Karpas-422 (cell line): Measurements from ENCODE around the gene ATXN7L1. TPM values are rescaled to one million over a fixed set of nuclear protein-coding genes. Genes with fewer than 3 reads are reported as not detected.

Source experiments
- DNase-seq: peaks from one replicate; pipeline ENCODE4 v3.0.0-alpha.2; 2015
- H2AFZ ChIP-seq: fragments of 200-600 bp; sonication (generic); 2 replicates; pipeline ENCODE4 v1.6.1; 2014; ENCODE audit warnings: antibody characterized with exemption, low read length, mixed read lengths
- H3K27ac ChIP-seq: fragments of 200-600 bp; sonication (generic); 2 replicates; pipeline ENCODE4 v1.5.1; 2014; ENCODE audit warnings: mild to moderate bottlenecking, low read length, moderate library complexity
- H3K27me3 ChIP-seq: fragments of 200-600 bp; sonication (generic); 2 replicates; pipeline ENCODE4 v1.6.1; 2014; ENCODE audit warnings: low read length, mixed read lengths
- H3K36me3 ChIP-seq: fragments of 200-600 bp; sonication (generic); 2 replicates; pipeline ENCODE4 v1.6.1; 2014; ENCODE audit warnings: low read length, mixed read lengths; ENCODE audit not compliant: insufficient read depth
- H3K4me1 ChIP-seq: fragments of 200-600 bp; sonication (generic); 2 replicates; pipeline ENCODE4 v1.6.1; 2014; ENCODE audit warnings: mild to moderate bottlenecking, low read length, mixed read lengths
- H3K4me2 ChIP-seq: fragments of 200-600 bp; sonication (generic); 2 replicates; pipeline ENCODE4 v1.6.1; 2014; ENCODE audit warnings: low read length, low read depth, mild to moderate bottlenecking; ENCODE audit not compliant: poor library complexity, severe bottlenecking
- H3K4me3 ChIP-seq: fragments of 200-600 bp; sonication (generic); 2 replicates; pipeline ENCODE4 v1.5.1; 2014; ENCODE audit warnings: mild to moderate bottlenecking, antibody characterized with exemption, low read length, mixed read lengths
- H3K79me2 ChIP-seq: fragments of 200-600 bp; sonication (generic); 2 replicates; pipeline ENCODE4 v1.6.1; 2014; ENCODE audit warnings: mild to moderate bottlenecking, low read length, mixed read lengths
- H3K9ac ChIP-seq: fragments of 200-600 bp; sonication (generic); 2 replicates; pipeline ENCODE4 v1.6.0; 2014; ENCODE audit warnings: low read length
- H3K9me2 ChIP-seq: fragments of 200-600 bp; sonication (generic), shearing (Covaris generic); replicated peaks from 2 replicates; pipeline ENCODE4 v1.6.0; 2014; ENCODE audit warnings: mild to moderate bottlenecking, low read length, moderate library complexity; ENCODE audit not compliant: insufficient read depth
- H3K9me3 ChIP-seq: fragments of 300-700, 200-600 bp; sonication (generic); 2 replicates; pipeline ENCODE4 v1.6.1; 2014; ENCODE audit warnings: low read length, mixed read lengths
- H4K20me1 ChIP-seq: fragments of 200-600 bp; sonication (generic); 2 replicates; pipeline ENCODE4 v1.6.1; 2014; ENCODE audit warnings: mild to moderate bottlenecking, antibody characterized with exemption, low read length, low read depth; ENCODE audit not compliant: insufficient read depth
- total RNA-seq: library from RNA; depleted of rRNA; stranded (reverse); fragments of >200 nt; shearing (Covaris generic); gene quantifications from 2 replicates; pipeline ENCODE4 v1.2.3, GENCODE V29; 2014; ENCODE audit warnings: low replicate concordance

ATXN7L1 gene
- total RNA-seq, 1 experiment from 2014 or later = not detected

- no peaks in the 10 kb centered on the region for H3K27me3 ChIP-seq
- peaks cover 2% of the 10 kb centered on the region; the same call in 1 of the 2 replicates for H3K4me1 ChIP-seq
- H3K4me3 ChIP-seq = no peak overlapping the region
- H3K36me3 ChIP-seq = no peaks in the 10 kb centered on the region
- H3K4me2 ChIP-seq = no peak overlapping the region
- no peak overlapping the region for H3K9ac ChIP-seq
- no peak for DNase-seq
- H4K20me1 ChIP-seq = no peaks in the 10 kb centered on the region
- no peak overlapping the region for H2AFZ ChIP-seq
- no peaks in the 10 kb centered on the region for H3K9me2 ChIP-seq
- no peak overlapping the region for H3K27ac ChIP-seq
- H3K9me3 ChIP-seq = no peaks in the 10 kb centered on the region
- H3K79me2 ChIP-seq = no peaks in the 10 kb centered on the region
These were observed 236.5 kb downstream of the ATXN7L1 start for GRCh38 chr7:105639667-105640493.

- H3K9me2 ChIP-seq = no peaks in the 10 kb centered on the region
- H4K20me1 ChIP-seq = no peaks in the 10 kb centered on the region
- no peaks in the 10 kb centered on the region for H3K27me3 ChIP-seq
- H2AFZ ChIP-seq = no peak overlapping the region
- H3K27ac ChIP-seq = no peak overlapping the region
- H3K79me2 ChIP-seq = no peaks in the 10 kb centered on the region
- H3K4me2 ChIP-seq = no peak overlapping the region
- H3K4me3 ChIP-seq = no peak overlapping the region
- H3K4me1 ChIP-seq = peaks cover 2% of the 10 kb centered on the region; the same call in 1 of the 2 replicates
- no peaks in the 10 kb centered on the region for H3K36me3 ChIP-seq
- H3K9ac ChIP-seq = no peak overlapping the region
- DNase-seq = no peak
- H3K9me3 ChIP-seq = no peaks in the 10 kb centered on the region
These were observed 237.4 kb downstream of the ATXN7L1 start for GRCh38 chr7:105638902-105639495.

- Histone ChIP-seq H3K4me3 (no peak overlapping the region), H3K36me3 (no peaks in the 10 kb centered on the region), H3K4me2 (no peak overlapping the region), H3K9me2 (no peaks in the 10 kb centered on the region), H3K27me3 (no peaks in the 10 kb centered on the region), H3K27ac (no peak overlapping the region), H3K79me2 (no peaks in the 10 kb centered on the region), H3K9ac (no peak overlapping the region), H4K20me1 (no peaks in the 10 kb centered on the region), H2AFZ (no peak overlapping the region), H3K9me3 (no peaks in the 10 kb centered on the region), H3K4me1 (peaks cover 2% of the 10 kb centered on the region; the same call in 1 of the 2 replicates)
- DNase-seq = no peak
These were observed 238.1 kb downstream of the ATXN7L1 start for GRCh38 chr7:105638334-105638733.

GRCh38 chr7:105637755-105638154 lies 238.6 kb downstream of the ATXN7L1 start:
- no peaks in the 10 kb centered on the region for H3K79me2 ChIP-seq
- H3K27ac ChIP-seq = no peak overlapping the region
- no peak overlapping the region for H3K4me2 ChIP-seq
- no peak overlapping the region for H2AFZ ChIP-seq
- H4K20me1 ChIP-seq = no peaks in the 10 kb centered on the region
- no peaks in the 10 kb centered on the region for H3K9me2 ChIP-seq
- H3K36me3 ChIP-seq = no peaks in the 10 kb centered on the region
- peaks cover 2% of the 10 kb centered on the region; the same call in 1 of the 2 replicates for H3K4me1 ChIP-seq
- no peak overlapping the region for H3K9ac ChIP-seq
- H3K4me3 ChIP-seq = no peak overlapping the region
- H3K27me3 ChIP-seq = no peaks in the 10 kb centered on the region
- DNase-seq = no peak
- no peaks in the 10 kb centered on the region for H3K9me3 ChIP-seq

- Histone ChIP-seq H3K27me3 (no peaks in the 10 kb centered on the region), H4K20me1 (no peaks in the 10 kb centered on the region), H3K9ac (no peak overlapping the region), H3K79me2 (no peaks in the 10 kb centered on the region), H3K4me3 (no peak overlapping the region), H3K9me3 (no peaks in the 10 kb centered on the region), H3K9me2 (no peaks in the 10 kb centered on the region), H3K36me3 (no peaks in the 10 kb centered on the region), H3K4me2 (no peak overlapping the region), H2AFZ (no peak overlapping the region), H3K4me1 (peaks cover 2% of the 10 kb centered on the region; the same call in 1 of the 2 replicates), H3K27ac (no peak overlapping the region)
- DNase-seq = no peak
These were observed 239.4 kb downstream of the ATXN7L1 start for GRCh38 chr7:105636982-105637381.

- H3K9ac ChIP-seq = no peak overlapping the region
- H3K27ac ChIP-seq = no peak overlapping the region
- H3K4me1 ChIP-seq = peaks cover 2% of the 10 kb centered on the region; the same call in 1 of the 2 replicates
- no peak overlapping the region for H2AFZ ChIP-seq
- H3K9me2 ChIP-seq = no peaks in the 10 kb centered on the region
- H3K4me2 ChIP-seq = no peak overlapping the region
- no peaks in the 10 kb centered on the region for H4K20me1 ChIP-seq
- H3K27me3 ChIP-seq = no peaks in the 10 kb centered on the region
- H3K4me3 ChIP-seq = no peak overlapping the region
- no peaks in the 10 kb centered on the region for H3K36me3 ChIP-seq
- DNase-seq = no peak
- no peaks in the 10 kb centered on the region for H3K79me2 ChIP-seq
- no peaks in the 10 kb centered on the region for H3K9me3 ChIP-seq
These were observed 241.2 kb downstream of the ATXN7L1 start for GRCh38 chr7:105635197-105635596.

- Histone ChIP-seq H3K27ac (no peak overlapping the region), H3K9me2 (no peaks in the 10 kb centered on the region), H3K4me3 (no peak overlapping the region), H2AFZ (no peak overlapping the region), H3K4me2 (no peak overlapping the region), H3K79me2 (no peaks in the 10 kb centered on the region), H3K9ac (no peak overlapping the region), H3K4me1 (no peaks in the 10 kb centered on the region), H3K27me3 (no peaks in the 10 kb centered on the region), H3K9me3 (peaks cover 7% of the 10 kb centered on the region; the same call in 1 of the 2 replicates), H4K20me1 (no peaks in the 10 kb centered on the region), H3K36me3 (no peaks in the 10 kb centered on the region)
- DNase-seq = no peak
These were observed 250.4 kb downstream of the ATXN7L1 start for GRCh38 chr7:105625986-105626385.

GRCh38 chr7:105623906-105624305 lies 252.5 kb downstream of the ATXN7L1 start:
- DNase-seq = no peak
- H3K36me3 ChIP-seq = no peaks in the 10 kb centered on the region

More at GRCh38 chr7:105623906-105624305, 252.5 kb downstream of the ATXN7L1 start:
- no peaks in the 10 kb centered on the region for H3K4me1 ChIP-seq
- H3K9ac ChIP-seq = no peak overlapping the region
- H3K4me2 ChIP-seq = no peak overlapping the region
- no peaks in the 10 kb centered on the region for H3K79me2 ChIP-seq
- no peaks in the 10 kb centered on the region for H4K20me1 ChIP-seq
- H2AFZ ChIP-seq = no peak overlapping the region
- no peaks in the 10 kb centered on the region for H3K27me3 ChIP-seq
- no peaks in the 10 kb centered on the region for H3K9me2 ChIP-seq
- peaks cover 7% of the 10 kb centered on the region; the same call in 1 of the 2 replicates for H3K9me3 ChIP-seq
- H3K27ac ChIP-seq = no peak overlapping the region
- no peak overlapping the region for H3K4me3 ChIP-seq
